Medulla oblongata (tissue), 1 donor: Measurements from ENCODE around the gene FAM3B.

Experiments
- DNase-seq: peaks from one replicate; pipeline ENCODE4 v3.0.0-alpha.2; 2015; ENCODE audit errors: extremely low spot score

FAM3B gene

GRCh38 chr21:41367945-41368734 lies 51.5 kb downstream of the FAM3B start:
- DNase-seq: peak; percentile 13

GRCh38 chr21:41368735-41369104 lies 52.1 kb downstream of the FAM3B start:
- DNase-seq: no peak

- peak; percentile 10 for DNase-seq
These were observed 52.7 kb downstream of the FAM3B start for GRCh38 chr21:41369105-41369919.

GRCh38 chr21:41369920-41370839 lies 53.6 kb downstream of the FAM3B start:
- DNase-seq: no peak

GRCh38 chr21:41370840-41371684 lies 54.5 kb downstream of the FAM3B start:
- no peak for DNase-seq

- DNase-seq: no peak
These were observed 55.1 kb downstream of the FAM3B start for GRCh38 chr21:41371685-41372030.

- DNase-seq: no peak
These were observed 56.7 kb downstream of the FAM3B start for GRCh38 chr21:41373253-41373652.

GRCh38 chr21:41373763-41374162 lies 57.2 kb downstream of the FAM3B start:
- no peak for DNase-seq

- no peak for DNase-seq
These were observed 57.6 kb downstream of the FAM3B start for GRCh38 chr21:41374177-41374712.

- DNase-seq: no peak
These were observed 58.4 kb downstream of the FAM3B start for GRCh38 chr21:41374867-41375533.

- DNase-seq: no peak
These were observed 59.3 kb downstream of the FAM3B start for GRCh38 chr21:41375875-41376274.

GRCh38 chr21:41377715-41378114 lies 61.1 kb downstream of the FAM3B start:
- no peak for DNase-seq

GRCh38 chr21:41378849-41379248 lies 62.2 kb downstream of the FAM3B start:
- no peak for DNase-seq

GRCh38 chr21:41379901-41380300 lies 63.3 kb downstream of the FAM3B start:
- no peak for DNase-seq

- DNase-seq: no peak
These were observed 65.1 kb downstream of the FAM3B start for GRCh38 chr21:41381731-41382130.

- peak; percentile 6 for DNase-seq
These were observed 70.6 kb downstream of the FAM3B start for GRCh38 chr21:41387042-41387819.

- DNase-seq: no peak
These were observed 71.2 kb downstream of the FAM3B start for GRCh38 chr21:41387824-41388223.

- DNase-seq: no peak
These were observed 71.7 kb downstream of the FAM3B start for GRCh38 chr21:41388259-41388658.

- DNase-seq: no peak
These were observed 73.5 kb downstream of the FAM3B start for GRCh38 chr21:41390043-41390639.
